ENCODE measurements around the gene GFY. TPM values are rescaled to one million over a fixed set of nuclear protein-coding genes. Genes with fewer than 3 reads are reported as not detected.

The GFY gene
- total RNA-seq, 4 donors from 2014 or later, result not detected

GRCh38 chr19:49407482-49408015, 17.6 kb upstream of the GFY start:
- Histone ChIP-seq H3K4me3 (no peak overlapping the region), H3K27me3 (no peaks in the 10 kb centered on the region), H3K27ac (no peak overlapping the region), H3K36me3 (no peaks in the 10 kb centered on the region), H3K4me1 (peaks cover 0 to 8% (median 0%) of the 10 kb centered on the region in 4 donors), H3K9me3 (no peaks in the 10 kb centered on the region)
- WGBS, 2 donors (ENCODE audit: low coverage in 1 of 2), result 89% methylated on average over 16 of the region's 16 CpGs; no CpG with 5 or more reads in 1 of the 2 donors
- DNase-seq, result no peak
- intact Hi-C loops (cut with DNase I; ENCODE audit: low total_unique reads) (no loop called here), in situ Hi-C loops (cut with MboI; ENCODE audit: low pct_ligation_motif_present in 1 of 4, low pct_unique_long_range_greater_than_20kb in 1 of 4, low sequenced_read_pairs in 3 of 4) (no loop called here)
- TF ChIP-seq EP300 (IDR thresholded peaks at IDR 0.05; ENCODE audit: low read depth) (no peak), POLR2AphosphoS5 (IDR thresholded peaks at IDR 0.05) (no peak), CTCF (IDR thresholded peaks at IDR 0.05) (no peak), POLR2A (IDR thresholded peaks at IDR 0.05) (no peak)

- Histone ChIP-seq H3K4me1 (peaks cover 0 to 8% (median 0%) of the 10 kb centered on the region in 4 donors), H3K4me3 (no peak overlapping the region), H3K36me3 (no peaks in the 10 kb centered on the region), H3K9me3 (no peaks in the 10 kb centered on the region), H3K27ac (peak overlapping the region in 2 of 4 donors; percentile 12 to 19), H3K27me3 (peaks cover 5% of the 10 kb centered on the region)
- intact Hi-C loops (cut with DNase I; ENCODE audit: low total_unique reads) (no loop called here), in situ Hi-C loops (cut with MboI; ENCODE audit: low pct_ligation_motif_present in 1 of 4, low pct_unique_long_range_greater_than_20kb in 1 of 4, low sequenced_read_pairs in 3 of 4) (no loop called here)
- no peak for DNase-seq
- WGBS, 2 donors (ENCODE audit: low coverage in 1 of 2), result 77 to 83% methylated on average over 2 to 8 of the region's 8 CpGs
- TF ChIP-seq EP300 (IDR thresholded peaks at IDR 0.05; ENCODE audit: low read depth), result no peak
- TF ChIP-seq POLR2A (IDR thresholded peaks at IDR 0.05), result no peak
- no peak for TF ChIP-seq CTCF (IDR thresholded peaks at IDR 0.05)
- no peak for TF ChIP-seq POLR2AphosphoS5 (IDR thresholded peaks at IDR 0.05)
These were observed 16.3 kb upstream of the GFY start for GRCh38 chr19:49408816-49409440.

GRCh38 chr19:49409441-49410029, 15.7 kb upstream of the GFY start:
- Histone ChIP-seq H3K27me3 (peaks cover 5% of the 10 kb centered on the region), H3K4me3 (no peak overlapping the region), H3K36me3 (no peaks in the 10 kb centered on the region), H3K4me1 (peaks cover 0 to 8% (median 0%) of the 10 kb centered on the region in 4 donors), H3K9me3 (no peaks in the 10 kb centered on the region), H3K27ac (peak overlapping the region in 2 of 4 donors; percentile 12 to 19)
- WGBS, 2 donors (ENCODE audit: low coverage in 1 of 2), result 58 to 70% methylated on average over 2 to 5 of the region's 5 CpGs
- intact Hi-C loops (cut with DNase I; ENCODE audit: low total_unique reads), result no loop called here
- TF ChIP-seq EP300 (IDR thresholded peaks at IDR 0.05; ENCODE audit: low read depth) (no peak), CTCF (IDR thresholded peaks at IDR 0.05) (no peak), POLR2A (IDR thresholded peaks at IDR 0.05) (no peak), POLR2AphosphoS5 (IDR thresholded peaks at IDR 0.05) (no peak)
- in situ Hi-C loops (cut with MboI; ENCODE audit: low pct_ligation_motif_present in 1 of 4, low pct_unique_long_range_greater_than_20kb in 1 of 4, low sequenced_read_pairs in 3 of 4), result no loop called here
- DNase-seq, result no peak

GRCh38 chr19:49411681-49412326, 13.4 kb upstream of the GFY start:
- H3K4me3 ChIP-seq, result no peak overlapping the region
- intact Hi-C loops (cut with DNase I; ENCODE audit: low total_unique reads) (no loop called here), in situ Hi-C loops (cut with MboI; ENCODE audit: low pct_ligation_motif_present in 1 of 4, low pct_unique_long_range_greater_than_20kb in 1 of 4, low sequenced_read_pairs in 3 of 4) (no loop called here)
- H3K27ac ChIP-seq, result no peak overlapping the region
- 71 to 92% methylated on average over 2 to 3 of the region's 3 CpGs for WGBS, 2 donors (ENCODE audit: low coverage in 1 of 2)
- no peak for TF ChIP-seq CTCF (IDR thresholded peaks at IDR 0.05)
- TF ChIP-seq POLR2A (IDR thresholded peaks at IDR 0.05), result no peak
- no peak for TF ChIP-seq POLR2AphosphoS5 (IDR thresholded peaks at IDR 0.05)
- no peak for TF ChIP-seq EP300 (IDR thresholded peaks at IDR 0.05; ENCODE audit: low read depth)
- no peaks in the 10 kb centered on the region for H3K36me3 ChIP-seq
- peaks cover 20% of the 10 kb centered on the region for H3K27me3 ChIP-seq
- H3K4me1 ChIP-seq, result peaks cover 0 to 8% (median 0%) of the 10 kb centered on the region in 4 donors
- H3K9me3 ChIP-seq, result no peaks in the 10 kb centered on the region
- DNase-seq, result no peak
